ENCODE results near the gene ABHD1. TPM values are rescaled to one million over a fixed set of nuclear protein-coding genes. Genes with fewer than 3 reads are reported as not detected.

Gene ABHD1
- total and polyA plus RNA-seq, 7 donors: 0.15 TPM; not detected in 6

DNA sequence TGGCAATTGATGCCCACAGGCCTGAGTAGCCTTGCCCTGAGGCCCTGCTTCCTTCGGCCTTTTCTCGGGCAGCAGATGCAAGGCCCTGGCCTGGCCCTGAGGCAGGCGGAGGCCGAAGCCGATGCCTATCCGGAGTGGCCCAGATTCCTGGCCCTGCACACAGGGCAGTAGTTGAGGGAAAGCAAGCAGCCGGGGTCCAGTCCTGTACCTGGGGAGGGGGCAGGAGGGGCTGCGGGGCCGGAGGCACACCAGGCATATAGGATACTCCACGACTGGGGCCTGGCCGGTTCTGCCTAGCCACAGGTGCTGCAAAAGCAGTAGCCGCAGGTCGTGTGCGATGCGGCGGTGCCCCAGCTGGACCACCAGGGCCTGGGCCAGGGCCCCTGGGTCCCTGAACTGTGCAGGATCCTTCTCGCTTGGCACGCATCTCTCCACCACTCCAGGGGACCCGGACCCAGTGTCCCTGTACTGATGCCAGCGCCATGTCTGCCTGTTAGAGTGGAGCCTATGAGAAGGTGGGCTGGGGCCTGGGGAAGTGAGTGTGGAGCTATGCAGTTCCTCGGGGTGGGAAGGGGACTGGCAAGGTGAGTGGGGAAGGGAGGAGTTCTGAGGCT is 13.8 kb downstream of the ABHD1 start:
- WGBS, 2 donors: 93 to 96% methylated on average over 21 of the region's 21 CpGs
- Histone ChIP-seq H3K27ac (no peak overlapping the region), H3K36me3 (peaks cover 0 to 3% (median 3%) of the 10 kb centered on the region in 4 donors), H3K4me1 (peaks cover 0 to 16% (median 15%) of the 10 kb centered on the region in 4 donors), H3K27me3 (no peaks in the 10 kb centered on the region), H3K4me3 (no peak overlapping the region), H3K9me3 (no peaks in the 10 kb centered on the region)
- intact Hi-C loops (cut with DNase I): no loop called here
- TF ChIP-seq POLR2A (IDR thresholded peaks at IDR 0.05) (no peak), EP300 (IDR thresholded peaks at IDR 0.05) (no peak), POLR2AphosphoS5 (IDR thresholded peaks at IDR 0.05) (no peak)
- TF ChIP-seq, protein P1, sequence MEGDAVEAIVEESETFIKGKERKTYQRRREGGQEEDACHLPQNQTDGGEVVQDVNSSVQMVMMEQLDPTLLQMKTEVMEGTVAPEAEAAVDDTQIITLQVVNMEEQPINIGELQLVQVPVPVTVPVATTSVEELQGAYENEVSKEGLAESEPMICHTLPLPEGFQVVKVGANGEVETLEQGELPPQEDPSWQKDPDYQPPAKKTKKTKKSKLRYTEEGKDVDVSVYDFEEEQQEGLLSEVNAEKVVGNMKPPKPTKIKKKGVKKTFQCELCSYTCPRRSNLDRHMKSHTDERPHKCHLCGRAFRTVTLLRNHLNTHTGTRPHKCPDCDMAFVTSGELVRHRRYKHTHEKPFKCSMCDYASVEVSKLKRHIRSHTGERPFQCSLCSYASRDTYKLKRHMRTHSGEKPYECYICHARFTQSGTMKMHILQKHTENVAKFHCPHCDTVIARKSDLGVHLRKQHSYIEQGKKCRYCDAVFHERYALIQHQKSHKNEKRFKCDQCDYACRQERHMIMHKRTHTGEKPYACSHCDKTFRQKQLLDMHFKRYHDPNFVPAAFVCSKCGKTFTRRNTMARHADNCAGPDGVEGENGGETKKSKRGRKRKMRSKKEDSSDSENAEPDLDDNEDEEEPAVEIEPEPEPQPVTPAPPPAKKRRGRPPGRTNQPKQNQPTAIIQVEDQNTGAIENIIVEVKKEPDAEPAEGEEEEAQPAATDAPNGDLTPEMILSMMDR (IDR thresholded peaks at IDR 0.05): no peak
- DNase-seq: no peak

DNA sequence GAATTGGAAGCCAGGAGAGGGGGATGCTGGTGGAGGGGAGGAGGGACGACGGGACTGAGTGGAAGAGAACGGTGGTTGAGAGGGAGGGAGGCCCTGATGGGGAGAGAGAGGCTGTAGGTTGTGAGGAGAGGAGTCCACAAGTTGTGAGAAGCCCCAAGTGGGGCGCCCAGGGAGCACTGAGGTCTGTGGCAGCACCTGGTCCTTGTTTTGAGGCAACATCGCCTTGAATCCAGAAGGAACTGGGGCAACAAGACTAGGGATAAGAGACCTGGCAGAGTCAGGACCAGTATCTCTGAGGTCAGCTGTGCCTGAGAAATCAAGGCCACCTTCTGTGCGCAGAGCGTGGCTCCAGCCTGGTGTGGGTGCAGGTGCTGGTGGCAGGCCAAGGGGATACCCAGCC is 14.5 kb downstream of the ABHD1 start:
- H3K36me3 ChIP-seq: no peaks in the 10 kb centered on the region
- 88 to 89% methylated on average over 7 of the region's 7 CpGs for WGBS, 2 donors
- H3K9me3 ChIP-seq: no peaks in the 10 kb centered on the region
- intact Hi-C loops (cut with DNase I): no loop called here
- no peaks in the 10 kb centered on the region for H3K27me3 ChIP-seq
- DNase-seq: no peak
- no peak for TF ChIP-seq POLR2A (IDR thresholded peaks at IDR 0.05)
- TF ChIP-seq, protein P1 (IDR thresholded peaks at IDR 0.05): no peak
- no peak for TF ChIP-seq POLR2AphosphoS5 (IDR thresholded peaks at IDR 0.05)
- no peak for TF ChIP-seq EP300 (IDR thresholded peaks at IDR 0.05)
- H3K27ac ChIP-seq: no peak overlapping the region
- no peak overlapping the region for H3K4me3 ChIP-seq
- peaks cover 0 to 10% (median 9%) of the 10 kb centered on the region in 4 donors for H3K4me1 ChIP-seq

DNA sequence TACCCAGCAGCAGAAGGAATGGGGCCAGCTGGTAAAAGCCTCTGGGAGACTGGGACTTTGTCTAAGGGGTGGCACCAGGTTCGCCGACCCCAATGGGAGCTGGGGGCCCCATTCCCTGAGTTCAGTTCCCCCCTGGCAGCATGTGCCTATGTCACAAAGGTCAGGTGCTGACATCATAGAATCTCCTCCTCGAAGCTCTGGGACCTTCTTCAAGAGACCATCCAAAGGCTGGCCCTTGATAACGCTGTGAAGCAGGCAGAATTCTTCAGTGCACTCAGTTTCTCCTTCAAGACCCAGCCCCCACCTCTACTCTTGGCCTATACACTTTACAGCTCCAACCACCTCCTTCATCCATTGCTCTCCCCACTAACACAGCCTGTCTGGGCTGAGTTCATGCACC is 15.7 kb downstream of the ABHD1 start, which contains the start of gene PRR30:
TSS of gene PRR30 (minus strand) at position 101 of the 400 bp plus-strand sequence. CDS start 1,081 bp downstream, outside the sequence.
- no peaks in the 10 kb centered on the region for H3K4me1 ChIP-seq
- H3K9me3 ChIP-seq: no peaks in the 10 kb centered on the region
- no peak for DNase-seq
- H3K4me3 ChIP-seq: no peak within 1 kb of the TSS
- no peaks in the 10 kb centered on the region for H3K27me3 ChIP-seq
- WGBS, 2 donors: 74 to 76% methylated on average over 4 of the region's 4 CpGs
- no peak within 1 kb of the TSS for H3K27ac ChIP-seq
- TF ChIP-seq POLR2AphosphoS5 (IDR thresholded peaks at IDR 0.05) (no peak), EP300 (IDR thresholded peaks at IDR 0.05) (no peak), POLR2A (IDR thresholded peaks at IDR 0.05) (no peak)
- TF ChIP-seq, protein P1 (IDR thresholded peaks at IDR 0.05): no peak
- no peaks in the 10 kb centered on the region for H3K36me3 ChIP-seq
- intact Hi-C loops (cut with DNase I): no loop called here

DNA sequence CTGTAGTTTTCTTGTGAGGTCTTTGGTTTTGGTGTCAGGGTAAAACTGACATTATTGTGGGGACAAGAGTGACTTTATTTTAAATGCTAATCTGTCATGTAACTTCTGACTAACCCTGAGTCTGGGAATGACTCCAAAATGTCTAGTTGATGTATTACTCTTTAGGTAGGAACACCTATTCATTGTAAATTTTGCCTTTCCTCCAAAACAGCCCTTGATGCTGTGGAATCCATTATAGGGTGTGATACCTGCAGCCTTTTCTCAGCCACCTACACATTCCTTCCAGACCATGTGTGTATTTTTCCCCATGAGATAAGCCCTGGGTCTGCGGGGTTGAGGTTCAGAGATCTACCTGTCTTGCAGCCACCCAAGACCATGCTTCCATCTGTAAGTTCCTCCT is 19.7 kb downstream of the ABHD1 start:
- no peak for DNase-seq
- no peaks in the 10 kb centered on the region for H3K27me3 ChIP-seq
- 70 to 83% methylated on average over 1 of the region's 1 CpG for WGBS, 2 donors
- no peaks in the 10 kb centered on the region for H3K9me3 ChIP-seq
- H3K4me3 ChIP-seq: no peak overlapping the region
- intact Hi-C loops (cut with DNase I): no loop called here
- H3K36me3 ChIP-seq: no peaks in the 10 kb centered on the region
- TF ChIP-seq POLR2A (IDR thresholded peaks at IDR 0.05) (no peak), EP300 (IDR thresholded peaks at IDR 0.05) (no peak), POLR2AphosphoS5 (IDR thresholded peaks at IDR 0.05) (no peak)
- TF ChIP-seq, protein P1 (IDR thresholded peaks at IDR 0.05): no peak
- no peaks in the 10 kb centered on the region for H3K4me1 ChIP-seq
- no peak overlapping the region for H3K27ac ChIP-seq

DNA sequence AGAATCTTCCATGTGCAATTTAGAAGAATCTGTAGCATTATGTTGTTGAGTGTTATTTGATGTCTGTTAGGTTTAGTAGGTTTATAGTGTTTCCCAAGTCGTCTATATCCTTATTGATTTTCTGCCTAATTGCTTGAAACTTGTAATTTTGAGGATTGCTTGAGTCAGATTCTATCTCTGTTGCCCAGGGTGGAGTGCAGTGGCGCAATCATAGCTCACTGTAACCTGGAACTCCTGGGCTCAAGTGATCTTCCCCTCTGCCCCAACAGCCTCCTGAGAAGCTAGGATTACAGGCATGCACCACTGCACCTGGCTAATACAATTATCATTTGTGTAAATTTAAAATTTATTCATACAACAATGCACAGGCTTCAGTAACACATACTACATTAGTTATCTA is 22.1 kb downstream of the ABHD1 start:
- Histone ChIP-seq H3K36me3 (no peaks in the 10 kb centered on the region), H3K9me3 (no peaks in the 10 kb centered on the region), H3K27ac (no peak overlapping the region), H3K4me1 (no peaks in the 10 kb centered on the region), H3K27me3 (peaks cover 0 to 6% (median 0%) of the 10 kb centered on the region in 3 donors), H3K4me3 (no peak overlapping the region)
- DNase-seq: no peak
- no peak for TF ChIP-seq POLR2A (IDR thresholded peaks at IDR 0.05)
- TF ChIP-seq, protein P1 (IDR thresholded peaks at IDR 0.05): no peak
- TF ChIP-seq POLR2AphosphoS5 (IDR thresholded peaks at IDR 0.05): no peak
- TF ChIP-seq EP300 (IDR thresholded peaks at IDR 0.05): no peak
- intact Hi-C loops (cut with DNase I): no loop called here
- WGBS, 2 donors: 61 to 83% methylated on average over 2 of the region's 2 CpGs

All from sigmoid colon (tissue), 7 donors.